WI38 (cell line): Measurements from ENCODE around the gene MSMB.

Experiments
- H3K4me3 ChIP-seq: 2 replicates; pipeline ENCODE4 v1.5.1; 2011; ENCODE audit warnings: low read depth, mild to moderate bottlenecking, control low read depth, low read length
- TF ChIP-seq, protein P1 (sequence below): IDR thresholded peaks from 2 replicates; pipeline ENCODE4 v1.5.1; 2012; ENCODE audit warnings: low read depth, mild to moderate bottlenecking, control low read depth, low read length

MSMB gene

DNA sequence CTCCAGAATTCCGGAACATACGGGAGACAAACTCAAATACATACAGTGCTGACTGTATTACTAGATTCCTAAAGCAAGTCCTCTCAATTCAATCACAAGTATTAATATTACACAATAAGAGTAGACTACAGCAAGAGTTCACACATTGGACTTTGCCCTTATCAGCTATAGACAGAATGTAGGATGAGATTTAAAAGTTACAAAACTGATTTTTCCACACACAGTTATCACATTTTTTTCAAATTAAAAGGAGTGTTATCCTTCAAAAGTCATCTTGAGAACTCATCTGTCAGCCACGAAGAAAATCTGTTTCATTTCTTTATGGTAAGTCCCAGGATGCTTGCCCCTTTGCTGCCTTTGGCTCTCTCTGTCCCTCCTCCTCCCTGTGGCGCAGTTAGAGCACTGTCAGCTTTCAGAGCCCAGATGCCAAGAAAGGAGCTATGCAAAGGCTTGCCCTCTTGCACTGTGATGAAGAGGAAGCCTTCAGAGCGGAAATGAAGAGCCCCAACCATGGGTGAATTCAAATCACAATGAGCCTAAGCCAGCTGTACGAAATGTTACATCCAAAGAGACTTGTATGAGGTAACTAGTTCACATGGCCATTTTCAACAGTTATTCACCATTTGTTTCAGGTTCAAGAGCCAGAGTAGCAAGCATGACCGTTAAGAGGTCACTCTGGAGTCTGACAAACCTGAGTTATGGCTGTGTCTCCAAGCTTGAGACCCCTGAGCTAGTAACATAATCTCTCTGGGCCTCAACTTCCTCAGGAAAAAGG, 26.3 kb downstream of the MSMB start:
- TF ChIP-seq, protein P1, sequence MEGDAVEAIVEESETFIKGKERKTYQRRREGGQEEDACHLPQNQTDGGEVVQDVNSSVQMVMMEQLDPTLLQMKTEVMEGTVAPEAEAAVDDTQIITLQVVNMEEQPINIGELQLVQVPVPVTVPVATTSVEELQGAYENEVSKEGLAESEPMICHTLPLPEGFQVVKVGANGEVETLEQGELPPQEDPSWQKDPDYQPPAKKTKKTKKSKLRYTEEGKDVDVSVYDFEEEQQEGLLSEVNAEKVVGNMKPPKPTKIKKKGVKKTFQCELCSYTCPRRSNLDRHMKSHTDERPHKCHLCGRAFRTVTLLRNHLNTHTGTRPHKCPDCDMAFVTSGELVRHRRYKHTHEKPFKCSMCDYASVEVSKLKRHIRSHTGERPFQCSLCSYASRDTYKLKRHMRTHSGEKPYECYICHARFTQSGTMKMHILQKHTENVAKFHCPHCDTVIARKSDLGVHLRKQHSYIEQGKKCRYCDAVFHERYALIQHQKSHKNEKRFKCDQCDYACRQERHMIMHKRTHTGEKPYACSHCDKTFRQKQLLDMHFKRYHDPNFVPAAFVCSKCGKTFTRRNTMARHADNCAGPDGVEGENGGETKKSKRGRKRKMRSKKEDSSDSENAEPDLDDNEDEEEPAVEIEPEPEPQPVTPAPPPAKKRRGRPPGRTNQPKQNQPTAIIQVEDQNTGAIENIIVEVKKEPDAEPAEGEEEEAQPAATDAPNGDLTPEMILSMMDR = no peak
- no peak overlapping the region for H3K4me3 ChIP-seq

DNA sequence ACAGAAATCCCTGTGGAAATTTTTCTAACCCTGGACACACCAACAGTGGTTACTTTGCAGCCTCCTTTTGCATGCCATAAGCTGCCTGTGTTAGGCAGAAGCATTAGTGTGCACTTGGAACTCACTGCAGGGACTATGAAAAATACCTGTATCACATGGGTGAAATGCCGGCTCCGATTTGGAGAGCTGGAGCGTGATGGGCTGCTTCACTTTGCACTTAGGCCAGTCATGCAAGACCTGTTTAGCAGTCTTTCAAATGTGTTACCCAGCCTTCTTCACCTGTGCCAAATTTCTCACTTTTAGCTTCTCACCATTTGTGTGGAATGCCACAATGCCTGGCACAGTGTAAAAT, 26.9 kb downstream of the MSMB start:
- no peak overlapping the region for H3K4me3 ChIP-seq
- TF ChIP-seq, protein P1 = no peak

GRCh38 chr10:46018453-46019176, 27.5 kb downstream of the MSMB start:
- TF ChIP-seq, protein P1 = no peak
- no peak overlapping the region for H3K4me3 ChIP-seq

- H3K4me3 ChIP-seq = no peak overlapping the region
- TF ChIP-seq, protein P1 = no peak
These were observed 28.3 kb downstream of the MSMB start for GRCh38 chr10:46017733-46018132.

DNA sequence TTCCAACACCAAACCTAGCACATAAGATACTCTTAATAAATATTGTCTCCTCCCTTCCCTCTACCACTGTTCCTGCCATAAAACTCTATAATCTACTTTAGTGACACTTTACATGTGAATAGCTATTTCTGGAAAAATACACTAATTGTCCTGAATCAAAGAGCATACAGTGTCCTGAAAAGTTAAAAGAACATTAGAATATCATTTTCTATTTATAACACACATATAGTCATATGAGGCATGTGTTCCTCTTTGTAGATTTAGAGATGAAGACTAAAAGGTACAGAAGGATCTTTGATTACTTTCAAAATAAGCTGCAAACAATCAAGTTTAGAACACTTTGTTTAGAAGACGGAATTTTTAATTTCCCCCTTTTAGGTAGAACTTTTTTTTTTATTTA, 29.3 kb downstream of the MSMB start:
- TF ChIP-seq, protein P1 = no peak
- no peak overlapping the region for H3K4me3 ChIP-seq

GRCh38 chr10:46016190-46016589, 29.9 kb downstream of the MSMB start:
- H3K4me3 ChIP-seq = no peak overlapping the region

More at GRCh38 chr10:46016190-46016589, 29.9 kb downstream of the MSMB start:
- TF ChIP-seq, protein P1 = no peak
